ENCODE results near the gene RAB3IL1.

Gene RAB3IL1

DNA sequence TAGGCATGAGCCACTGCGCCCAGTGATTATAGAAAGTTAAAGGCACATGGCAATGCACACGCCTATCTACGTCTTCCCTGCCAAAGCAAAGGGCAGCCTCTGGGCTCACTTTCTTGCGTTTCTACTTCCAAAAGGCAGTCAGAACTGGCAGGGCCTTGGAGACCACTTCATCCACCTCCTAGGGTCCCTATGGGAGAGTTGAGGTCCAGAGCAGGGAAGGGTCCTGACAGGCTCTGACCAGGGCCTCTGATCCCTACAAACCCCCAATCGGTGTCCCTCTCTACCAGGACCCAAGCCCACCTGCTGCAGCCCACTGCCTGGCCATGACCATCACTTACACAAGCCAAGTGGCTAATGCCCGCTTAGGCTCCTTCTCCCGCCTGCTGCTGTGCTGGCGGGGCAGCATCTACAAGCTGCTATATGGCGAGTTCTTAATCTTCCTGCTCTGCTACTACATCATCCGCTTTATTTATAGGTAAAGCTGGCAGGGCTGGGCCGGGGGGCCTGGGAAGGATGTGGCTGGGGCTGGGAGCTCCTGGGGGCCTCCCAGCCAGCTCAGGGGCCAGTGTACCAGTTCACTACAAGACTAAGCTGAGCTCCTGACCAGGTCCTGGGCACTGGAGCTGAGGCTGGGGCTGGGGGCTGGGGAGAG lies 34.2 kb upstream of the RAB3IL1 start:
- DNase-seq, result no peak

DNA sequence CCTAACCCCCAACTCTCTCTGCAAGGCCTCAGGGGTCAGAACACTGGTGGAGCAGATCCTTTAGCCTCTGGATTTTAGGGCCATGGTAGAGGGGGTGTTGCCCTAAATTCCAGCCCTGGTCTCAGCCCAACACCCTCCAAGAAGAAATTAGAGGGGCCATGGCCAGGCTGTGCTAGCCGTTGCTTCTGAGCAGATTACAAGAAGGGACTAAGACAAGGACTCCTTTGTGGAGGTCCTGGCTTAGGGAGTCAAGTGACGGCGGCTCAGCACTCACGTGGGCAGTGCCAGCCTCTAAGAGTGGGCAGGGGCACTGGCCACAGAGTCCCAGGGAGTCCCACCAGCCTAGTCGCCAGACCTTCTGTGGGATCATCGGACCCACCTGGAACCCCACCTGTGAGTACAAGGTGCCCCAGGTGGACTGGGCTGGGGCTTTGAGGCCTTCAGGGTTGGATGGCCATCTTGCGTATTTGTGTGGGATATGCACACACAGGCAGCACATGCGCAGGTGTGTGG lies 32.7 kb upstream of the RAB3IL1 start, which contains the start of gene BEST1:
TSS of gene BEST1 (plus strand) at position 317 of the 513 bp plus-strand sequence. CDS start 1,456 bp downstream, outside the sequence.
- no peak for DNase-seq

DNA sequence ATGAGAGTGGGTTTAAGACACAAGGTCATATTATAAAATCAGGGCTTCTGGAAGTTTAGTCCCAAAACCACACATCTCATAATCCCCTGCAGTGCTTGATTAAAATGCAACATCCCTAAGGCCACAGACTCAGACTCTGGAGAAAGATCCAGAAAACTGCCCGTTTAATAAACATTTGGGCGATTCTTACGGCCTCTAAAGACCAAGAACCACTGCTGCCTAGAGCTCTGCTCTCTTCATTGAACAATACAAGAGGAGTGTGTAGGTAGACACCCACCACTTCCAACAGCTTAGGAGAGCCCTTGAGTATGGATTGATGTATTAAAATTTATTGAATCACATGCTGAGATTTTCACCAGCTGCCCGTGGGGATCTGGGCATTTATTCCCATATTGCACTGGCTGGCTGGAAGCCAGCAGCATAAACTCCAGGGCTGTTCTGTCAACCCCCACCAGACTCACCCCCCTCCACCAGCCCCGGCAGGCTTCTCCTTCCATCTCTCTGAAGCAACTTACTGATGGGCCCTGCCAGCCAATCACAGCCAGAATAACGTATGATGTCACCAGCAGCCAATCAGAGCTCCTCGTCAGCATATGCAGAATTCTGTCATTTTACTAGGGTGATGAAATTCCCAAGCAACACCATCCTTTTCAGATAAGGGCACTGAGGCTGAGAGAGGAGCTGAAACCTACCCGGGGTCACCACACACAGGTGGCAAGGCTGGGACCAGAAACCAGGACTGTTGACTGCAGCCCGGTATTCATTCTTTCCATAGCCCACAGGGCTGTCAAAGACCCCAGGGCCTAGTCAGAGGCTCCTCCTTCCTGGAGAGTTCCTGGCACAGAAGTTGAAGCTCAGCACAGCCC lies 32.0 kb upstream of the RAB3IL1 start:
- peak in 1 of 2 experiments; percentile 11 for DNase-seq

DNA sequence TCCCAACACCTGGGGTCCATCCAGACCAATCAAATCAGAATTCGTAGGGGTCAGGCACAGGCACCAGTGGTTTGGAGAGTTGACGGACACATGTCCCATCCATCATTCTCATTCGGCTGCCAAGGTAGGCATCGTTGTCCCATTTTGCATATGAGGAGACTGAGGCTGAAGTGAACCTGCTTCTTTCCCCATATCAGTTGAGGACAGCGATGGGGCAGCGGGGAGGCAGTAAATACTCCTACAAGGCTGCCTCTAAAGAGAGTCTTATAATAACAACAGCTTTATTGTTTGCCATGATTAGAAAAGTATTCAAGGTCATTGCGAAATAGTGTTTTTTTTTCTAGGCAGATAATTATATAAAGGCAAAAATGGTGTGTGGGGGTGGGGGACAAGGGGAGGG lies 31.1 kb upstream of the RAB3IL1 start:
- no peak for DNase-seq

DNA sequence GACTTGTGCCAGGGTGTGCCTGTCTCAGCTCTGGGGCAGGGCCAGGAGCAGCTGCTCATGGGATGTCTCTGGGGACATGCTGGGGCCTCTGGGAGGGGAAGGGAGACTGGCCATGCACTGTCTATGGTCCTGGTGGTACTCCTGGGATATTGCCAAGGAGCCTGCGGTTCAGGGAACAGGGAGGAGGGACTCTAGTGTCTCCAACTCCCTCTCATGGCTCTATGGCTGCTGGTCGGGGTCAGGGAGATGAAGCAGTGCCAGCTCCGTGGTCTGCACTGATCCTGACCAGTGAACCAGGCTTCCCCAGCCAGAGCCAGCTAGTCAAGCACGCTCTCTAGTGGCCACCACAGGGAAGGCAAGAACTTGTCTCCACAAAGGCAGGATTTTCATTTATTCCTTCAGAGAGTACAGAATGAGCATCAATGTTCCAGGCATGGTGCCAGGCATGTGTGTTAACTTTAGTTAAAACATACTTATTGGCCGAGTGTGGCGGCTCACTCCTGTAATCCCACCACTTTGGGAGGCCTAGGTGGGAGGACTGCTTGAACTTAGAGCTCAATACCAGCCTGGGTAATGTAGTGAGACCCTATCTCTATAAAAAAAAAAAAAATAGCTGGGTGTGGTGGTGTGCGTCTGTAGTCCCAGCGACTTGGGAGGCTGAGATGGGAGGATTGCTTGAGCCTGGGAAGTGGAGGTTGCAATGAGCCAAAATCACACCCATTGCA lies 30.3 kb upstream of the RAB3IL1 start:
- peak; percentile 43 to 72 for DNase-seq

DNA sequence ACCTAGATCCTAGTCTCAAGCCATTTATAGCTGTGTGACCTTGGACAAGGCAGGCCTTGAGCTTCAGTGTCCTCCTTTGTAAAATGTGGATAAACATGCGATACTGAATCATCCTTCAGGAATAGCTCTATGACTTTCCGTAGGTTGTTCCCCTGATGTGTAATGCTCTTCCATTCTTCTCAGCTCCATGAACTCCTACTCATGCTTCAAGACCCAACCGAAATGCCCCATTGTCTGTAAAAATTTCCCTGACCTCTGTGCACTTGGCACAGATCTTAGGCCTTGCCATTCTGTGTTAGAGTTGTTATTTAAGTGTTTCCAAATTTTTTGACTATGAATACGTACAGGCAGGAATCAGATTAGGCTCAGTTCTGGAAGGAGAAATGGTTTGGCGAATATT lies 29.5 kb upstream of the RAB3IL1 start:
- DNase-seq, result no peak

DNA sequence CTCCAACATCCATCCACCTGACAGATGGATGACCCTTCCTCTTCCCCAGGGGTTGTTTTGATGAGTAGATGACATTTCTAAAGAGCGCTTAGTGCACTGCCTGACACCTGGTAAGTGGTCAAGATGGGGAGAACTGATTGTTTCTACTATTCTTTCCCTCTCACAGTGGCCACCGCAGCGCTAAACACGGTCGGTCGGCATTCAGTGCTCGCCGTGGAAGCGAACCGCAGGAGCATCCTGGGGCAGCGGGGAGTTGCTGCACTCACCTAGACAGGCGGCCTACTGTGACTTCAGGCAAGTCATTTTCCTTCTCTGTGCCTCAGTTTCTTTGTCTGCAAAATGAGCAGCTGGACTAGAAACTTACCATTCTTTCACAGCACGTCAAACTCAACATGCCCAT lies 27.8 kb upstream of the RAB3IL1 start:
- no peak for DNase-seq

DNA sequence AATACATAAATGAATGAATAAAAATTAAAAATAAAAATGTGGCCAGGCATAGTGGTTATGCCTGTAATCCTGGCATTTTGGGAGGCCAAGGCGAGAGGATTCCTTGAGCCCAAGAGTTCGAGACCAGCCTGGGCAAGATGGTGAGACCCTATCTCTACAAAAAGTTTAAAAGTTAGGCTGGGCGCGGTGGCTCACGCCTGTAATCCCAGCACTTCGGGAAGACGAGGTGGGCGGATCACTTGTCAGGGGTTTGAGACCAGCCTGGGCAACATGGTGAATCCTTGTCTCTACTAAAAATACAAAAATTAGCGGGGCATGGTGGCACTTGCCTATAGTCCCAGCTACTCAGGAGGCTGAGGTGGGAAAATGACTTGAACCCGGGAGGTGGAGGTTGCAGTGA lies 23.1 kb upstream of the RAB3IL1 start:
- DNase-seq, result no peak

DNA sequence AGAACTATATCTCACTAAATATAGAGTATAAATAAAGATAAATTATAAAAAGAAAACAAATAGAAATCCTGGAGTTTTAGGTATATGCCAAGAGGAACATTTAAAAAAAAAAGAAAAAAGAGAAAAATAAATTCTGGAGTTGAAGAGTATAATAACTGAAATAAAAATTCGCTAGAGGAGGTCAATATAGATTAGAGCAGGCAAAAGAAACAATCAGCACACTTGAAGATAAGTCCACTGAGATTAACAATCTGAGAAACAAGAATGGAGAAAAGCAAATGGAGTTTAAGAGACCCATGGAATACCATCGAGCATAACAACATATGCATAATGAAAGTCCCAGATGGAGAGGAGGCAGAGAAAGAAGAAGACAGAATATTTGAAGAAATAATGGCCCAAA lies 18.5 kb upstream of the RAB3IL1 start:
- no peak for DNase-seq

DNA sequence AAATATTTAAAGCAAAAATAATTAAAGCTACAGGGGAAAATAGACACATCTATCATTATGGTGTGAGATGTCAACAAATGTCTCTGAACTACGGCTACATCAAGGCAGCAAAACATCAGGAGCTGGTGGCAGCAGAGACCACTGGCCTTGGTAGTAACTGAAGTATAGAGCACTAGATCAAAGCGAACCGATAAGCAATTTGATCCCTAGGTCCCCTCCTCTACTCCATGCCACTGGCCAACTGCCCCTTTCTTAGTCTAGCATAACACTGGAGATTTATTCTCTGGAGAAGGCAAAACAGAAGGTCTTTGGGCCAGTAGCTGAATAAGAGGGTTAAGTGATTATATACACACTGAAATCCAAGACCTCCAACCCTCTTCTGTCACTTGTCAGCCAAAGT lies 13.6 kb upstream of the RAB3IL1 start:
- DNase-seq, result no peak

DNA sequence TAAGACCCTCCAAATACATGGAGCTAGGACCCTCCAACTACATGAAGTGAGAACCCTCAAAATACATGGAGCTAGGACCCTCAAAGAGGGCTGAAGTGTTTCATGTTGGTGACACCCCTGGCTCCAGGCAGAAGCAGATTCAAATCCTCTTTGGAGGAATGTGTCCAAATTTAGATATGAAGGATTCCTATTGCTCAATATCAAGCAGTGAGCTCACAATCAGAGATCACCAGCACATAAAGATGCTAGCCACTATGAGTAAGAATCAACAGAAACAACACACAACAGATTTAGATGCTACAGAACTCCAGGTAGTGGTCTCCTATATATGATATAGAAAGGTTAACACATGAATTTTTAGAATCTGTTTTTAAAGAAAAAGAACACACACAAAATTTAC lies 11.2 kb upstream of the RAB3IL1 start:
- DNase-seq, result no peak

DNA sequence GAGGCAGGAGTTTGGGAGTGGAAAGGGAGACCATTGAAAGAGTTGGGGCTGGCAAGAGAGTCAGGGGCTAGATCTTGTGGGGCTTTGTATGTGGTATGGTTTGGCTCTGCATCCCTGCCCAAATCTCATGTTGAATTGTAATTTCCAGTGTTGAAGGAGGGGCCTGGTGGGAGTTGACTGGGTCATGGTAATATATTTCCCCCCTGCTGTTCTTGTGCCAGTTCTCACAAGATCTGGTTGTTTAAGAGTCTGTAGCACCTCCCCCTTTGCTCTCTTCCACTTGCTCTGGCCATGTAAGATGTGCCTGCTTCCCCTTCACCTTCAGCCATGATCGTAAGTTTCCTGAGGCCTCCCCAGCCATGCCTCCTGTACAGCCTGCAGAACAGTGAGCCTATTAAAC lies 10.1 kb upstream of the RAB3IL1 start:
- DNase-seq, result no peak

DNA sequence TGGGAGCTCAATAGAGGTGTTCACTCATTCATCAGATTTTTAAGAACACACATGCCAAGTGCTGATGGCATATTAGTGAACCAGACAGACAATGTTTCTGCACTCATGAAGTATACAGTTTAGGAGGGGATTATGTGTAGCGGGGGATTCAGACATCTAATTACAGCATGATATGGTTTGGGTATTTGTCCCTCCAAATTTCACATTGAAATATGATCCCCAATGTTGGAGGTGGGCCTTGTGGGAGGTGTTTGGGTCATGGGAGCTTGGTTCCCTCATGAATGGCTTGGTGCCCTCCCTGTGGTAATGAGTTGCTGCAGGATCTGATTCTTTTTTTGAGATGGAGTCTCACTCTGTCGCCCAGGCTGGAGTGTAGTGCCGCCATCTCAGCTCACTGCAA lies 8.9 kb upstream of the RAB3IL1 start:
- no peak for DNase-seq

DNA sequence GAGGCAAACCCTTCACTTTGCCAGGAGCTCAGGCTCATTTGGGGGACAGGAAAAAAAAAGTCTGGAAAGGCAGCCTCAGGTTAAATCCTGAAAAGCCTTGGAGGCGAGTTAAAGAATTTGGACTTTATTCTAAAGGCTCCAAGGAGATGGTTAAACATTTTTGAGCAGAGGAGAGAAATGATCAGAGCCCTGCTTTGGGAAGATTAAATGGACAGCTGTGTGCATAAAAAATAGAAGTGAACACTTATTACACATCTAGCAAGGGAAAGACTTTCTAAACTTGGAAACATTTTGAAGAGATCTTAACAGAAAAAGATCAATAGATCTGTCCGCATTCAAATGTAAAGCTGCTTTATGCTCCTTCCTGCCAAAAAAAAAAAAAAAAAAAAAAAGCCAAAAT lies 8.4 kb upstream of the RAB3IL1 start:
- DNase-seq, result no peak

DNA sequence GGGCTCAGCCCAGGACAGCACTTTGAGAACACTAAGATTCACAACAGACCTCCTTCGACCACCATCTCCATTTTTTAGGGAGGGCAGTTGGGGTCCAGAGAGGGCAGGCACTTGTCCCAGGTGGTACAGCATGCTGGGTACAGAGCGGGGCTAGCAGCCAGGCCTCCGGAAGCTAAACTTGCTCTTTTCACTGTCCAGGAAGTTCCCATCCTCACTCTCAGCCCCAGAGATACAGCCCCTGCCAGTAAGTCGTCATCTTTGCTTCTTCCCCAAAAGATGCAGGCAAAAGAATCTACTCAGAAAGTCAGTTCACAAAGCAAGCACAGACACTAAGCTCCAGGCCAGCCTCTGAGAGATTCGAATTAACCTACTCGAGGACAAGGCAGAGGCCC lies 6.7 kb upstream of the RAB3IL1 start:
- DNase-seq, result no peak

DNA sequence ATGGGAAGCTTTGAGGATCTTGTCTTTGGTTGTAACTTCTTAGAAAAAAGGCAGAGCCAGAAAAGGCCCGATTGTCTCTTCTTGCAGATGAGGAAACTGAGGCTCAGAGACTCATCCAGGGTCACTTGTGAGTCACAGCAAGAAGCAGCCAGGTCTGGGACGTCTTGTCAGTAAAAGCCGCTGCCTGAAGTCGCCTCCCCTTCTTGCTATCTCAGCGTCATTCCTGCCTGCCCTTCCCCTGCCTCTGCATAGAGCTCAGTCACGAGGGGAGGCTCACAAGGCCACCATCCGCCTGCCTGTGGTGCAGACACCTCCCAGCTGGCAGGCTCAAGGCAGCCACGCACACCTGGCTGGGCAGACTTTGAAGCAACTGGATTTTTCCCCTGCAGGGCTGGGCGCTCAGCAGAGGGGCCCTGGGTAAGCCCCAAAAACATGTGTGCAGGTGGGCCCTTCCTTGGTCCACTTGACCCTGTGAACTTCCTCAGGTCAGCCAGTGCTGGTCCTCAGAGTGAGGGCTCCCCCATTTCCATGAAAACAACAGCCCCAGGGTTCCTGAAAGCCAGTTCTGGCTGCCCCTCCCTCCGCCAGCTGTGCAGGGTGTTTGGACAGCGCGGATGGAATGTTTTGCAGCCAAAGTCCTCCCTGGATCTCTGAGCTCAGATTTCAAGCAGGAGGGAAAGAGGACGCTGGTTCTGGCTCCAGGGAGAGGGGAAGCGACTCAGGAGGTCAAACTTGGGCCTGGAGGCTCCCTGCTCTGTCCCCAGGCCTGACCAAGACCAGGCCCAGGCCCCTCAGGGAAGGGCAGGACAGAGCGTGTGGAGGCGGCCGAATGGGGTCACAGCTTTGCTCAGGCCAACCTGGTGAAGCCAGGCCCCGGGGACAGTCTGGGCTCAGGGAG lies 6.0 kb upstream of the RAB3IL1 start:
- no peak for DNase-seq

DNA sequence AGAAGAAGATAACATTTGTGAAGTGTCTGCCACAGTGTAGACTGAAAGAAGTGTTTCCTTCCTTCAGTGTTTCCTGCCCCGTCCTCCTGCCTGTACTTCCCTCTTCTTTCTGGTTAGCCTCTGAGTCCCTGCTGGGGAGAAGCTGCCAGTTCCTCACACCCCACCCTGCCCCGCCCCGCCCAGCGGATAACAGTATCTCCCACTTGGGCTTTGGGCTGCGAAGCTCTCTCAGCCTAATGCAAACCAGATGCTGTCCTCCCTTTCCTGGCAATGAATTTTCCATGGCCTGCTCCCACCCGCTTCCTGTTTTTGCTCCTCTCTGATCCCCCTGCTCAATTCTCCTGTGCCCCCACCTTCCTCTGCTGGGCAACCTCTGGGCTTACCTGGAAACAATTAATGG lies 5.2 kb upstream of the RAB3IL1 start:
- no peak for DNase-seq

DNA sequence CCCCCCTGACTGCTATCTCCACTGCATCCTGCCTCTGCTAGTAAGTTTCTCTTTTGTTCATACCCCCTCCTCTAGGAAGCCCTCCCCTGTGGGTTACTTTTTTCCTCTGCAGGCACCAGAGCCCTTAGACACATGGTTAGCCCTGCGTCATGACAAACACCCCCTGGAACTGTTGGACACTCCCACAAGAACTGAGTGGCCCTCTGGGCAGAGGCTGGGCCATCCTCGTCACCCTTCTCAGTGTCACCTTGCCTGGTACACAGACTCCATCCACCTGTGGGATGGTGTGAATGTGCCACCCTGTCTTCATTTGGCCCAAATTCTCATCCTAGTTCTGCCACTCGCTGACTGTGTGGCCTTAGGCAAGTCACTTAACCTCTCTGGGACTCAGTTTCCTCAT lies 4.1 kb upstream of the RAB3IL1 start:
- DNase-seq, result no peak

DNA sequence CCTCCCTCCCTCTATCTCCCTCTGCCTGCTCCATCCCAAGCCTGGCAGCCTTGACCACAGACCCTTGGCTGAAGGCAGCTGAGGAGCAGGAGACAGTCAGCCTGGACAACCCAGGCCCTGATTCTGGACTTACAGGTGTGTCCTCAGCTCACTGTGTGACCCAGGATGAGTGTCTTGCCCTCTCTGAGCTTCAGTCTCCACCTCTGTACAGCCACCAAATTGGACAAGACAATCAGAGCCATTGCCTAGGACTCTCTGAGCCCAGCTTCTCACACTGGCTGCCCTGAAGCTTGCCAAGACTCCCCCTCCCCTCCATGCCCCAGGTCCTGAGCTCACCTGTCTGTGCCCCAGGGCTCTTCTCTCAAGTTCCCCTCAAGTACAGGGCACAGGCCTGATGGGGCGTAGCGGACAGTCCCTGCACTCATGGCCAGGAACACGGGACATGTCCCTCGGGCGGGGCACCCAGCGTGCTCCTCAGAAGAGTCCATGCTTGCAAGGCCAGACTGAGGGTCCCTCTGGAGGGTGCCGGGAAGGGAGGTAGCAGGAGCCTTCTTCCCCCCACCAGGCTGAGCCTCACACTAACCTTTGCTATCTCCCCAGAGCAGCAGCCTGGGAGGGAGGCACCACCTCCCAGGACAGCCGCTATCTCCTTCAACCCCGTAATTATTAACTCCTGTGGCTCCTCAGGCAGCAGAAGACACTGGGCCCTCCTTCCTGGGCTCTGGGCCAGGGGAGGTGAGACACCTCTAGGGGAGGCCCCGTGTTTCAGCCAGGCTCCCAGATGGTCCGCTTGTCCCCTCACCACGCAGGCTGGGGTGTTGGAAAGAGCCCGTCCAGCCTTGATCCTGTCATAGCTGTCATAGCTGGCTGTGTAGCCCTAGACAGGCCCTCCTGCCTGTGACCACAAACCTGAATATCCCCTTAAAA lies 2.6 kb upstream of the RAB3IL1 start:
- no peak for DNase-seq

DNA sequence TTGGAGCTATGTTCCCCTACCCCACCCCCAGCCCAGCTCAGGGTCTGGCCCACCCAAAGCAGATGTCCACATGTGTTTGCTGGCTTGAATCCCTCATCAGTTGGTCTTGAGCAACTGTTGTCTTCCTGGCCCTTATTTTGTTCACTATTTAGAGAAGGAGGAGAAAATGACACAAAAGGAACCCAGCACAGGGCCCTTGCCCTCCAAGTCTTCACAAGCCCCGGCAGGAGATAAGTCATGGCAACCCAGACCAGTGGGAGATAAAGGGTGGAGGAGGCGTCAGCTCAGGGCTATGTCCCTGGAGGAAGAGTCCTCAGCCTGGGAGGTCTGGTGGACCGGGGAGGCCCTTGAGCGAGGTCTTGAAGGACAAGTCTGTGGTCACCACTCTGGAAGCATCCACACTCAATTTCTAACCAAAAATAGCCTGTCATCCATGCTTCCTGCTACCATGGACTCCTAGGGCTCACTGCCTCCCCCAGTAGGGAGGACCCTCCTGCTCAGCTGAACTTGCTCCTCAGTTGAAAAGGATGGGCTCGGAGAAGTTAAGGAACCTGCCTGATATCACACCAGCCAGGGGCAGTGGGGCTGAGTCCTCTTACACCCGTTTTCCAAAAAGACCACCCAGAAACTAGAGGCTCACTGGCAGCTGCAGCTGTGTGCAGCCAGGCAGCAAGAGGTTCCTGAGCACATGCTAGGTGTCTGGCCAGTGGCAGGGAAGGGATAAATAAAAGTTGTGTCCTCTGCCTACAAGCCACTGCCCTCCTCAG lies 1.8 kb upstream of the RAB3IL1 start:
- DNase-seq, result no peak
